Measurements from ENCODE around the gene POLR1C.

DNA sequence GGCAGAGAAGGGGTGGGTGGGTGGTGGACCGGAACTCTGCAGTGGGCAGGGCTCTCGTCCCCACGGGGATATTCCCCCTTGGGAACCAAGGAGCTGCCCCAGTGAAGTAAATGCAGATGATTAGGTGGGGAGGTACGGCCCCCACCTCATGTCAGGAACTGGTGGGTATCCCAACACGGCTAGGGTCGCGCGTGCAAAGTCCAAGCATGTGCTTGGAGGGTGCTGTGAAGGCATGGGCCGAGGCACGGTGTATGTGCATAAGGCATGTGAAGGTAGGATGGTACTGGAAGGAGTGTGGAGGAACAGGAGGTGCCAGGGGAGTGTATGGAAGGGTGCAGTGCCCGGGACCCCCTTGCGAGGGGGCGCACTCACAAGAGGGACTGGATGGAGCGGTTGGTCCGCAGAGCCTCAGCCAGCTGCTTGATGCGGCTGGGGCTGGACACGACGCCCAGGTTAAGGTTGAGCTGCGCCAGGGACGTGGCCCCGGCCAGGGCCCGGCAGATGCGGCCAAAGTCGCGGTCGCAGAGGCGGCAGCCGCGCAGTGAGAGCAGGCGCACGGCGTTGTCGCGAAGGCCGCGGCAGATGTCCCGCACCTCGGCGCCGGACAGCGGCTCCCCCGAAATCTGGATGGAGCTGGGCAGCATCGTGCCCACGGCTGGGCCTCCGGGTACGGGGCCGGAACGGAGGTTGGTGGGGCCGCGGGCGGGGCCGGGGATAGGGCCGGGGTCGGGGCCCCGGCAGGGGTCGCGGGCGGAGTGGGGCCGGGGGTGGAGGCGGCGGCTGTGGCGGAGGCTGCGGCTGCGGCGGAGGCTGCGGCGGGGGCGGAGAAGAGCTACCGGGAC lies 7.5 kb upstream of the POLR1C start:
- TF ChIP-seq CTCF (conservative IDR thresholded peaks at IDR 0.05; ENCODE audit: low read length) (no peak), EZH2phosphoT487 (IDR thresholded peaks at IDR 0.05; ENCODE audit: borderline replicate concordance) (no peak)
